CD14-positive monocyte (primary cell): ENCODE measurements around the gene SERPINB4. TPM values are rescaled to one million over a fixed set of nuclear protein-coding genes. Genes with fewer than 3 reads are reported as not detected.

Source experiments
- DNase-seq, 3 donors: peaks; one replicate each; pipeline ENCODE4 v3.0.0-alpha.2; 2011 to 2022
- H2AFZ ChIP-seq: 2 replicates; pipeline ENCODE4 v1.6.0; 2012; ENCODE audit warnings: mild to moderate bottlenecking, low read depth, low read length, inconsistent platforms; ENCODE audit not compliant: insufficient read depth, poor library complexity, severe bottlenecking
- H3K27ac ChIP-seq, 2 donors: 1 replicate in 1 of 2; 2 replicates in 1 of 2; pipeline ENCODE4 v1.5.1; 2012 to 2013; ENCODE audit warnings: low read length in 2 of 2, control low read depth in 1 of 2, inconsistent platforms in 1 of 2, low read depth in 1 of 2, mild to moderate bottlenecking in 1 of 2
- H3K27me3 ChIP-seq, 2 donors: one replicate each; pipeline versions ENCODE4 v1.6.0 to v1.6.1; 2011 to 2013; ENCODE audit warnings: low read length in 2 of 2; ENCODE audit not compliant: control insufficient read depth in 2 of 2, insufficient read depth in 2 of 2
- H3K36me3 ChIP-seq, 2 donors: replicated peaks in 1 of 2; 1 replicate in 1 of 2; 2 replicates in 1 of 2; pipeline versions ENCODE4 v1.5.1 to v1.6.1; 2012 to 2013; ENCODE audit warnings: low read length in 2 of 2, control low read depth in 1 of 2, inconsistent platforms in 1 of 2, mild to moderate bottlenecking in 1 of 2; ENCODE audit not compliant: insufficient read depth in 2 of 2, control insufficient read depth in 1 of 2
- H3K4me1 ChIP-seq, 2 donors: 1 replicate in 1 of 2; 2 replicates in 1 of 2; pipeline versions ENCODE4 v1.5.1 to v1.6.1; 2012 to 2013; ENCODE audit warnings: low read length in 2 of 2, control low read depth in 1 of 2, inconsistent platforms in 1 of 2, mild to moderate bottlenecking in 1 of 2, moderate library complexity in 1 of 2; ENCODE audit not compliant: insufficient read depth in 2 of 2, control insufficient read depth in 1 of 2
- H3K4me2 ChIP-seq: replicated peaks from 2 replicates; pipeline ENCODE3; 2012; ENCODE audit warnings: low read length, moderate library complexity, mild to moderate bottlenecking; ENCODE audit not compliant: poor library complexity, severe bottlenecking; ENCODE audit errors: extremely low read depth
- H3K4me3 ChIP-seq, 3 experiments: fragments of 200-600 bp in 1 of 3; sonication (generic) in 1 of 3; replicated peaks in 1 of 3; 1 replicate in 2 of 3; 2 replicates in 1 of 3; pipeline ENCODE4 v1.5.1; 2011 to 2013; ENCODE audit warnings: low read length in 3 of 3, mild to moderate bottlenecking in 3 of 3, control low read depth in 2 of 3, low read depth in 2 of 3, inconsistent platforms in 1 of 3, moderate library complexity in 1 of 3
- H3K79me2 ChIP-seq: 2 replicates; pipeline ENCODE4 v1.6.0; 2012; ENCODE audit warnings: mild to moderate bottlenecking, control low read depth, inconsistent platforms, low read length, moderate library complexity; ENCODE audit not compliant: insufficient read depth
- H3K9ac ChIP-seq: 2 replicates; pipeline ENCODE4 v1.6.0; 2017; ENCODE audit warnings: low read length, mild to moderate bottlenecking; ENCODE audit not compliant: insufficient read depth, poor library complexity, severe bottlenecking
- H3K9me3 ChIP-seq, 2 donors: replicated peaks in 1 of 2; 1 replicate in 1 of 2; 2 replicates in 1 of 2; pipeline versions ENCODE4 v1.5.1 to v1.6.1; 2012 to 2013; ENCODE audit warnings: low read length in 2 of 2, control low read depth in 1 of 2; ENCODE audit not compliant: control insufficient read depth in 1 of 2, insufficient read depth in 1 of 2
- H4K20me1 ChIP-seq: 2 replicates; pipeline ENCODE4 v1.6.0; 2012; ENCODE audit warnings: mild to moderate bottlenecking, low read length, control low read depth, moderate library complexity; ENCODE audit not compliant: insufficient read depth
- H3K27ac Mint-ChIP-seq, 7 donors: one replicate each; pipeline ENCODE4 v1.8.0; 2020; ENCODE audit warnings: mild to moderate bottlenecking in 7 of 7, mixed read lengths in 7 of 7, moderate library complexity in 6 of 7, inconsistent platforms in 2 of 7
- H3K27me3 Mint-ChIP-seq, 3 donors: one replicate each; pipeline ENCODE4 v1.8.0; 2021 to 2022; ENCODE audit warnings: low read depth in 3 of 3, mild to moderate bottlenecking in 3 of 3, mixed read lengths in 3 of 3, moderate library complexity in 3 of 3, inconsistent platforms in 1 of 3
- H3K36me3 Mint-ChIP-seq, 2 donors: one replicate each; pipeline ENCODE4 v1.8.0; 2020; ENCODE audit warnings: mixed read lengths in 2 of 2, inconsistent platforms in 1 of 2, mild to moderate bottlenecking in 1 of 2
- H3K4me1 Mint-ChIP-seq: one replicate; pipeline ENCODE4 v1.8.0; 2020; ENCODE audit warnings: mild to moderate bottlenecking, mixed read lengths
- H3K4me3 Mint-ChIP-seq, 2 donors: one replicate each; pipeline ENCODE4 v1.8.0; 2020; ENCODE audit warnings: mild to moderate bottlenecking in 2 of 2, mixed read lengths in 2 of 2, moderate library complexity in 1 of 2
- H3K9me3 Mint-ChIP-seq, 7 donors: one replicate each; pipeline ENCODE4 v1.8.0; 2020 to 2022; ENCODE audit warnings: mixed read lengths in 7 of 7, mild to moderate bottlenecking in 6 of 7, moderate library complexity in 6 of 7, inconsistent platforms in 2 of 7
- CTCF ChIP-seq: fragments of 200-600 bp; IDR thresholded peaks from one replicate; pipeline ENCODE4 v1.8.0; 2022; ENCODE audit warnings: antibody characterized with exemption, mild to moderate bottlenecking
- WGBS: methylation state at CpG from one replicate; pipeline ENCODE4 v1.1.5; 2013; ENCODE audit warnings: missing lambda C conversion rate; ENCODE audit not compliant: insufficient coverage; 5-methylcytosine and 5-hydroxymethylcytosine counted together
- intact Hi-C, 2 donors: fragments of 100-400 bp; cut with micrococcal nuclease; formaldehyde crosslinking; loops; one replicate each; pipeline versions ENCODE4 v1.15.0 to v1.15.1; 2023
- polyA plus RNA-seq, 3 donors: library from polyadenylated mRNA; depleted of rRNA in 1 of 3; unstranded in 2 of 3; stranded (reverse) in 1 of 3; fragments of 300-500 nt in 2 of 3; fragments of >200 nt in 1 of 3; fragmentation: Illumina TruSeq in 2 of 3; gene quantifications; 1 replicate in 2 of 3; 2 replicates in 1 of 3; pipeline ENCODE4 v1.2.3, GENCODE V29; 2012 to 2021

The SERPINB4 gene
- polyA plus RNA-seq, 3 donors = not detected

- Mint-ChIP-seq H3K36me3 (no peaks in the 10 kb centered on the region), H3K4me3 (no peak overlapping the region)
- intact Hi-C loops = no loop called here
Measured at GRCh38 chr18:63603355-63603754, 40.7 kb downstream of the SERPINB4 start.

GRCh38 chr18:63596964-63597363 is 47.1 kb downstream of the SERPINB4 start:
- Histone ChIP-seq H4K20me1 (no peaks in the 10 kb centered on the region), H3K27me3 (no peaks in the 10 kb centered on the region), H3K27ac (no peak overlapping the region), H3K9me3 (no peaks in the 10 kb centered on the region), H3K9ac (no peak overlapping the region), H3K36me3 (no peaks in the 10 kb centered on the region), H3K4me2 (no peak overlapping the region), H3K4me3 (no peak overlapping the region), H2AFZ (no peak overlapping the region), H3K4me1 (no peaks in the 10 kb centered on the region), H3K79me2 (no peaks in the 10 kb centered on the region)
- Mint-ChIP-seq H3K27ac (no peak overlapping the region), H3K36me3 (peaks cover 0 to 1% of the 10 kb centered on the region in 2 donors), H3K9me3 (peaks cover 0 to 5% (median 0%) of the 10 kb centered on the region in 7 donors), H3K27me3 (peaks cover 0 to 9% (median 1%) of the 10 kb centered on the region in 3 donors), H3K4me1 (no peaks in the 10 kb centered on the region), H3K4me3 (no peak overlapping the region)
- intact Hi-C loops = no loop called here
- no peak for TF ChIP-seq CTCF
- 90% methylated on average over 10 of the region's 14 CpGs for WGBS
- DNase-seq = no peak

More at GRCh38 chr18:63603355-63603754, 40.7 kb downstream of the SERPINB4 start:
- no peak for DNase-seq
- H3K9me3 Mint-ChIP-seq = peaks cover 0 to 5% (median 0%) of the 10 kb centered on the region in 7 donors
- H4K20me1 ChIP-seq = no peaks in the 10 kb centered on the region
- peaks cover 20% of the 10 kb centered on the region for H3K4me1 Mint-ChIP-seq
- no peak overlapping the region for H3K27ac ChIP-seq
- H3K4me1 ChIP-seq = peaks cover 8 to 19% of the 10 kb centered on the region in 2 donors
- no peaks in the 10 kb centered on the region for H3K9me3 ChIP-seq
- WGBS = no CpG with 5 or more reads among the region's 1 CpG
- no peak for TF ChIP-seq CTCF
- peak overlapping the region in 1 of 3 experiments; percentile 20 for H3K4me3 ChIP-seq
- H3K27ac Mint-ChIP-seq = peak overlapping the region in 1 of 7 donors; percentile 16
- H3K27me3 Mint-ChIP-seq = peaks cover 0 to 8% (median 1%) of the 10 kb centered on the region in 3 donors
- no peaks in the 10 kb centered on the region for H3K36me3 ChIP-seq
- no peak overlapping the region for H3K9ac ChIP-seq
- H2AFZ ChIP-seq = no peak overlapping the region
- no peaks in the 10 kb centered on the region for H3K27me3 ChIP-seq
- peak overlapping the region; percentile 11 for H3K4me2 ChIP-seq
- no peaks in the 10 kb centered on the region for H3K79me2 ChIP-seq
